Glutamatergic neuron (in vitro differentiated cells): ENCODE data around the gene EXOSC5. TPM values are rescaled to one million over a fixed set of nuclear protein-coding genes. Genes with fewer than 3 reads are reported as not detected.

Source experiments
- DNase-seq: peaks from one replicate; pipeline ENCODE4 v3.0.0; 2022
- H3K27ac Mint-ChIP-seq: one replicate; pipeline ENCODE4 v1.8.0; 2020; ENCODE audit warnings: mild to moderate bottlenecking, mixed read lengths, inconsistent platforms; ENCODE audit not compliant: unreplicated experiment
- H3K27me3 Mint-ChIP-seq: one replicate; pipeline ENCODE4 v1.8.0; 2020; ENCODE audit warnings: mild to moderate bottlenecking, moderate library complexity, mixed read lengths, inconsistent platforms; ENCODE audit not compliant: unreplicated experiment
- H3K36me3 Mint-ChIP-seq: one replicate; pipeline ENCODE4 v1.8.0; 2020; ENCODE audit warnings: mild to moderate bottlenecking, mixed read lengths, inconsistent platforms; ENCODE audit not compliant: unreplicated experiment
- H3K4me1 Mint-ChIP-seq: one replicate; pipeline ENCODE4 v1.8.0; 2020; ENCODE audit warnings: mild to moderate bottlenecking, low read depth, mixed read lengths, inconsistent platforms; ENCODE audit not compliant: unreplicated experiment
- H3K4me3 Mint-ChIP-seq: one replicate; pipeline ENCODE4 v1.8.0; 2020; ENCODE audit warnings: mild to moderate bottlenecking, mixed read lengths, inconsistent platforms; ENCODE audit not compliant: unreplicated experiment
- H3K9me3 Mint-ChIP-seq: one replicate; pipeline ENCODE4 v1.8.0; 2020; ENCODE audit warnings: mild to moderate bottlenecking, moderate library complexity, mixed read lengths, inconsistent platforms; ENCODE audit not compliant: unreplicated experiment
- total RNA-seq: library from RNA; stranded (reverse); fragmentation: NEBNext Ultra II Directional; extraction: Animal tissue kit (Norgen Biotek cat#: 25700); gene quantifications from one replicate; pipeline ENCODE4 v1.2.1, GENCODE V29; 2021; ENCODE audit not compliant: unreplicated experiment
- TF ChIP-seq, protein P1 (sequence below): fragments of 200-600 bp; sonication (generic); IDR thresholded peaks from one replicate; pipeline ENCODE4 v1.5.0; 2021; ENCODE audit not compliant: partially characterized antibody, unreplicated experiment

The EXOSC5 gene
- total RNA-seq, 1 donor from 2014 or later = 18.2 TPM

- no peaks in the 10 kb centered on the region for H3K36me3 Mint-ChIP-seq
- peak; percentile 77 for DNase-seq
- peaks cover 12% of the 10 kb centered on the region for H3K9me3 Mint-ChIP-seq
- TF ChIP-seq, protein P1, sequence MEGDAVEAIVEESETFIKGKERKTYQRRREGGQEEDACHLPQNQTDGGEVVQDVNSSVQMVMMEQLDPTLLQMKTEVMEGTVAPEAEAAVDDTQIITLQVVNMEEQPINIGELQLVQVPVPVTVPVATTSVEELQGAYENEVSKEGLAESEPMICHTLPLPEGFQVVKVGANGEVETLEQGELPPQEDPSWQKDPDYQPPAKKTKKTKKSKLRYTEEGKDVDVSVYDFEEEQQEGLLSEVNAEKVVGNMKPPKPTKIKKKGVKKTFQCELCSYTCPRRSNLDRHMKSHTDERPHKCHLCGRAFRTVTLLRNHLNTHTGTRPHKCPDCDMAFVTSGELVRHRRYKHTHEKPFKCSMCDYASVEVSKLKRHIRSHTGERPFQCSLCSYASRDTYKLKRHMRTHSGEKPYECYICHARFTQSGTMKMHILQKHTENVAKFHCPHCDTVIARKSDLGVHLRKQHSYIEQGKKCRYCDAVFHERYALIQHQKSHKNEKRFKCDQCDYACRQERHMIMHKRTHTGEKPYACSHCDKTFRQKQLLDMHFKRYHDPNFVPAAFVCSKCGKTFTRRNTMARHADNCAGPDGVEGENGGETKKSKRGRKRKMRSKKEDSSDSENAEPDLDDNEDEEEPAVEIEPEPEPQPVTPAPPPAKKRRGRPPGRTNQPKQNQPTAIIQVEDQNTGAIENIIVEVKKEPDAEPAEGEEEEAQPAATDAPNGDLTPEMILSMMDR = peak; percentile 57
- H3K4me3 Mint-ChIP-seq = peak overlapping the region; percentile 71
- H3K27ac Mint-ChIP-seq = peak overlapping the region; percentile 91
- peaks cover 6% of the 10 kb centered on the region for H3K27me3 Mint-ChIP-seq
- H3K4me1 Mint-ChIP-seq = peaks cover 17% of the 10 kb centered on the region
Measured at GRCh38 chr19:41377977-41378709, 19.0 kb downstream of the EXOSC5 start.

- Mint-ChIP-seq H3K36me3 (no peaks in the 10 kb centered on the region), H3K4me3 (peak overlapping the region; percentile 82), H3K4me1 (peaks cover 17% of the 10 kb centered on the region), H3K27ac (peak overlapping the region; percentile 39), H3K9me3 (peaks cover 12% of the 10 kb centered on the region), H3K27me3 (peaks cover 6% of the 10 kb centered on the region)
- TF ChIP-seq, protein P1 = no peak
- no peak for DNase-seq
Measured at GRCh38 chr19:41376998-41377365, 20.2 kb downstream of the EXOSC5 start.

DNA sequence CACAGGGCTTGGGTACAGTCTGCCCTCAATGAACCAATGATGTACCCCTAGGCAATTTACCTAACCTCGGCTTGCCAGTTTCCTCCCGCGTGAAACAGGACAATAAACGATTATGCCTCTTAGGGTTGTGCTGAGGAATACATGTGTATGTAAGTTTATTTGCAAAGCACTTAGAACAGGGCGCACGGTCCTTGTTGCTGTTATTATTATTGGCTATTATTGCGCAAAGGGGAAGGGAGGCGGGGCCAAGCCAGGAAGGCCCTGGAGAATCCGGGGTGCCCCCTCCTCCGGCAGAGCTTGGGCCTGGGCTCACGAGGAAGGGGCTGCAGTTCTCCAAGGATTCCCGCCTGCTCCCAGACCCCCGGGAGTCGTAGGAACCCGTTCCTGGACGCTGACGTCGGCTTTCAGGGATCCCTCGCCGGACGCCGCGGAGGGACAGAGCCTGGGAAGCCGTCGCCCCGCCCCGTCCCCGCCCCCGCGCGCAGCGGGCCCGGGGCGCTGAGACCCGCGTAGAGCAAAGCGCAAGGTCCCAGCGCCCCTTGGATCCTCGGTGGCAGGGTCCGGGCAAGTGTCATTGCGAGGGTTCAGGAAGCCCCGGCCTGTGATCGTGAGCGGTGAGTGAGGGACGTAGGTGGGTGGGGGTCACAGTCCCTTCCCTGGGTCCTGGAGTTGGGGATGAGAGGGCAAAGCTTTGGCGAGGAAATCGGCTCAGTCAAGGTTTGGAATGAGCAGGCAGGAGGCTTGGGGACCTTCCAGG, 20.7 kb downstream of the EXOSC5 start, which contains the start of gene TMEM91:
TSS of gene TMEM91 (plus strand) at position 293 of the 757 bp plus-strand sequence. CDS start 1,777 bp downstream, outside the sequence.
- Mint-ChIP-seq H3K36me3 (no peaks in the 10 kb centered on the region), H3K27me3 (peaks cover 6% of the 10 kb centered on the region), H3K4me1 (peaks cover 17% of the 10 kb centered on the region), H3K4me3 (peak within 1 kb of the TSS; percentile 82), H3K27ac (peak within 1 kb of the TSS; percentile 69), H3K9me3 (peaks cover 12% of the 10 kb centered on the region)
- TF ChIP-seq, protein P1 = no peak
- peak; percentile 81 for DNase-seq

- TF ChIP-seq, protein P1 = no peak
- peak overlapping the region; percentile 96 for H3K27ac Mint-ChIP-seq
- peaks cover 6% of the 10 kb centered on the region for H3K27me3 Mint-ChIP-seq
- H3K4me1 Mint-ChIP-seq = peaks cover 14% of the 10 kb centered on the region
- no peaks in the 10 kb centered on the region for H3K36me3 Mint-ChIP-seq
- H3K4me3 Mint-ChIP-seq = peak overlapping the region; percentile 66
- peaks cover 12% of the 10 kb centered on the region for H3K9me3 Mint-ChIP-seq
- DNase-seq = peak; percentile 86
Measured at GRCh38 chr19:41373993-41374392, 23.2 kb downstream of the EXOSC5 start.

DNA sequence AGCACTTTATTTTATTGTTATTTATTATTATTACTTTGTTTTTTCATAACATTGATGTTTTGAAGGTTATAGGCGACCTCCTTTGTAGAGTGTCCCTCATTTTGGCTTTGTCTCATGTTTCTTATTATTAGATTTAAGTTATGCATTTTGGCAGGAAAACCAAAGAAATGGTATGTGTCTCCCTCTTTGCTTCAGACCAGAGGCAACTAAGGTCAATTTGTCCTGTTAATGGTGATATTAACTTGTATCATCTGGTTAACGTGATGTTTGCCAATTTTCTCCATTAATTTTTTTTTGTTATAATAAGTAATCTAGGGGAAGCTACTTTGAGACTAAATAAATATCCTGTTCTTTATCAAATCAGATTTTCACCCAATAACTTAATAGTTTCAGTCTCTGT, 24.7 kb downstream of the EXOSC5 start:
- Mint-ChIP-seq H3K4me1 (peaks cover 8% of the 10 kb centered on the region), H3K36me3 (no peaks in the 10 kb centered on the region), H3K4me3 (no peak overlapping the region), H3K9me3 (peaks cover 12% of the 10 kb centered on the region), H3K27ac (peak overlapping the region; percentile 96), H3K27me3 (peaks cover 6% of the 10 kb centered on the region)
- no peak for DNase-seq
- TF ChIP-seq, protein P1 = no peak
